Activated B cell treated with CpG ODN at 0.5 μM for 24 hours (primary cell): ENCODE data around the gene ENOX1. TPM values are rescaled to one million over a fixed set of nuclear protein-coding genes. Genes with fewer than 3 reads are reported as not detected.

Experiments used
- ATAC-seq: fragments of 200-7000 bp; cut with Tn5 transposase; one replicate; pipeline ENCODE4 v1.10.0; 2021; ENCODE audit warnings: low read depth, mild to moderate bottlenecking, moderate library complexity
- CTCF ChIA-PET: fragments of 350-600 bp; sonication (Branson Sonifier 250); formaldehyde crosslinking; loops from one replicate; lab custom pipeline; 2021; ENCODE audit warnings: antibody characterized with exemption; lab: Charles Lee
- POLR2A ChIA-PET: fragments of 350-600 bp; sonication (Branson Sonifier 250); formaldehyde crosslinking; loops from one replicate; lab custom pipeline; 2021; ENCODE audit warnings: antibody characterized with exemption; lab: Charles Lee
- DNase-seq: peaks from one replicate; pipeline ENCODE4 v3.0.0; 2022
- H3K27ac Mint-ChIP-seq: one replicate; pipeline ENCODE4 v1.8.0; 2020; ENCODE audit warnings: mixed read lengths
- H3K27me3 Mint-ChIP-seq: one replicate; pipeline ENCODE4 v1.8.0; 2021; ENCODE audit warnings: mixed read lengths
- H3K36me3 Mint-ChIP-seq: one replicate; pipeline ENCODE4 v1.8.0; 2021; ENCODE audit warnings: low read depth, mixed read lengths
- H3K4me1 Mint-ChIP-seq: one replicate; pipeline ENCODE4 v1.8.0; 2021; ENCODE audit warnings: mixed read lengths
- H3K4me3 Mint-ChIP-seq: one replicate; pipeline ENCODE4 v1.8.0; 2020; ENCODE audit warnings: mild to moderate bottlenecking, mixed read lengths
- H3K9me3 Mint-ChIP-seq: one replicate; pipeline ENCODE4 v1.8.0; 2020; ENCODE audit warnings: mixed read lengths
- intact Hi-C: fragments of 100-400 bp; cut with micrococcal nuclease; formaldehyde crosslinking; loops from one replicate; pipeline ENCODE4 v1.15.1; 2024
- total RNA-seq: library from RNA; stranded (reverse); gene quantifications from 2 replicates; pipeline ENCODE4 v1.2.3, GENCODE V29; 2022
- TF ChIP-seq, protein P1 (sequence below): fragments of 200-600 bp; IDR thresholded peaks from one replicate; pipeline ENCODE4 v1.8.0; 2022; ENCODE audit warnings: antibody characterized with exemption, mild to moderate bottlenecking

ENOX1 gene
- total RNA-seq, 1 donor from 2014 or later, result not detected

DNA sequence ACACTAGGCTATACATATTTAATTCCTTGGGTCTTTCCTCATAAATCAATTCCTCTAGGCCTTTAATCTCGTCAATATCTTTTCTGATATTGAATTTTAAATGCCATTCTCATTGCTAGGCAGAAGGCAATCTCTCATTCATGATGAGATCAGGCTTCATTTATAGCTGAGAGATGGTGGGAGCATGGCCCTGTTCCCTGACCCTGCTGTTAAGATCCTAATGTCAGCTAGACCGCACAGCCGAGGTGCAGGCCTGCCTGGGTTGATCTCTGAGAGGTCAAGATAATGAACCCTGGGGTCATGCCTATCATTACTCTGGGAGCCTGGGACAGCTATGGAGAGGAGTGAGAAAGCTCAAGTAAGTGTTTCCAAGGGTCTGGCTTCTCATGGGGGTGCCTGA, 509.6 kb downstream of the ENOX1 start:
- H3K36me3 Mint-ChIP-seq, result no peaks in the 10 kb centered on the region
- ATAC-seq (no peak), DNase-seq (no peak)
- no peaks in the 10 kb centered on the region for H3K9me3 Mint-ChIP-seq
- intact Hi-C loops, result no loop called here
- TF ChIP-seq, protein P1, sequence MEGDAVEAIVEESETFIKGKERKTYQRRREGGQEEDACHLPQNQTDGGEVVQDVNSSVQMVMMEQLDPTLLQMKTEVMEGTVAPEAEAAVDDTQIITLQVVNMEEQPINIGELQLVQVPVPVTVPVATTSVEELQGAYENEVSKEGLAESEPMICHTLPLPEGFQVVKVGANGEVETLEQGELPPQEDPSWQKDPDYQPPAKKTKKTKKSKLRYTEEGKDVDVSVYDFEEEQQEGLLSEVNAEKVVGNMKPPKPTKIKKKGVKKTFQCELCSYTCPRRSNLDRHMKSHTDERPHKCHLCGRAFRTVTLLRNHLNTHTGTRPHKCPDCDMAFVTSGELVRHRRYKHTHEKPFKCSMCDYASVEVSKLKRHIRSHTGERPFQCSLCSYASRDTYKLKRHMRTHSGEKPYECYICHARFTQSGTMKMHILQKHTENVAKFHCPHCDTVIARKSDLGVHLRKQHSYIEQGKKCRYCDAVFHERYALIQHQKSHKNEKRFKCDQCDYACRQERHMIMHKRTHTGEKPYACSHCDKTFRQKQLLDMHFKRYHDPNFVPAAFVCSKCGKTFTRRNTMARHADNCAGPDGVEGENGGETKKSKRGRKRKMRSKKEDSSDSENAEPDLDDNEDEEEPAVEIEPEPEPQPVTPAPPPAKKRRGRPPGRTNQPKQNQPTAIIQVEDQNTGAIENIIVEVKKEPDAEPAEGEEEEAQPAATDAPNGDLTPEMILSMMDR, result no peak
- no peak overlapping the region for H3K4me3 Mint-ChIP-seq
- no peaks in the 10 kb centered on the region for H3K27me3 Mint-ChIP-seq
- H3K27ac Mint-ChIP-seq, result no peak overlapping the region
- ChIA-PET CTCF (no interaction called here), POLR2A (no interaction called here)
- H3K4me1 Mint-ChIP-seq, result no peaks in the 10 kb centered on the region

DNA sequence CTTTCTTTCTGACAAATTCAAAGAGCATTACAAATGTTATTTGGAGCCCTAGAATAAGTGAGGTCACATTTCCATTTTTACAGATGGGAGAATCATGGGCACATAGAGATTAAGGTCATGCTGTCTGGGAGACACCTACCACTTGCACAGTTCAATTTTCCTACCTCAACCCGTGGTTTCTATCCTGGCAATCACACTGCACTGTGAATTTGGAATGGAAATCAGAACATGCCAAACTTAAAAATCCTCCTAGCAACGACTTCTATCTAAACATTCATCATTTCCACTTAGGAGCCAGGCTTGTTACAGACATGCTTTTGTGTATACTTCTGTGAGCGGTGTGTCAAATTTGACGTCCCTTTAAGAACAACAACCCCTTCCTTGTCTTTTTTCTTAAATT, 511.9 kb downstream of the ENOX1 start:
- ChIA-PET CTCF (no interaction called here), POLR2A (no interaction called here)
- no peak for DNase-seq
- Mint-ChIP-seq H3K36me3 (no peaks in the 10 kb centered on the region), H3K27ac (no peak overlapping the region), H3K9me3 (no peaks in the 10 kb centered on the region), H3K4me1 (no peaks in the 10 kb centered on the region), H3K4me3 (no peak overlapping the region), H3K27me3 (peaks cover 3% of the 10 kb centered on the region)
- ATAC-seq, result no peak
- intact Hi-C loops, result no loop called here
- TF ChIP-seq, protein P1, result no peak

DNA sequence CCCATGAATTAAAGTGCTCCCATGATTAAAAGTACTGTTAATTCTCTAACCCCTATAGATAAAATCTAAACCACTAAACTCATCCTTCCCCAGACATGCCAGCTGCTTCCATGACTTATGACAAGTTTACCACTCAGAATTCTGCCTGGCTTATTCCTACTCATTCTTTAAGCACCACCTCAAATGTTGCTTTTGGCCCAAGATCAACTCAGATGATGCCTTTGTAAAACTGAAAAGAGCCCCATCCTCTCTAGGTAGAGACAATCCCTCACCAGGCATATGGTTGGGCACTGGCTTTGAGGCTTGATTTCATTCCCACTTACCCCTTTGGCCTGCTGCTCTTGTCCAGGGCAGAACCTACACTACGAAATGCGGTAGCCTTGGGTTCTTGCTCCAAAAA, 513.4 kb downstream of the ENOX1 start:
- no peaks in the 10 kb centered on the region for H3K36me3 Mint-ChIP-seq
- H3K4me1 Mint-ChIP-seq, result no peaks in the 10 kb centered on the region
- ATAC-seq (no peak), DNase-seq (no peak)
- intact Hi-C loops, result no loop called here
- CTCF ChIA-PET, result no interaction called here
- no peak overlapping the region for H3K4me3 Mint-ChIP-seq
- POLR2A ChIA-PET, result no interaction called here
- TF ChIP-seq, protein P1, result no peak
- no peak overlapping the region for H3K27ac Mint-ChIP-seq
- H3K9me3 Mint-ChIP-seq, result no peaks in the 10 kb centered on the region
- peaks cover 3% of the 10 kb centered on the region for H3K27me3 Mint-ChIP-seq

DNA sequence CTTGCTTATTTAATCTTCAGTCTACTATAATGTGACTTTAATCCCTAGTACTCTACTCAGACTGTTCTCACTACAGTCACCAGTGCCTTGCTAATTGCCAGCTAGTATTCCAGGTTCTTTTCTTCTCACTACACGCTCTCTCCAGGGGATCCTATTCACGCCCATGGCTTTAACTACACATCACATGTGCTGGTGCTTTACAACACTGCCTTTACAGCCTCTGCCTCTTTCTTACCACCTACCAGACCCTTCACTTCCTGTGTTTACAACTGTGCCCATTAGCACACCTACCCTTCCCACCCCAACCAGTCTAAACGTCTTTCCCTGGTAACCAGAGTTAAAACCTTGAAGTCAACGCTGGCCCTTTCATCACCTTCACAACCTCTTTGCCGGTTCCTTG, 513.9 kb downstream of the ENOX1 start:
- DNase-seq, result no peak
- Mint-ChIP-seq H3K27ac (no peak overlapping the region), H3K36me3 (no peaks in the 10 kb centered on the region), H3K27me3 (peaks cover 3% of the 10 kb centered on the region), H3K9me3 (no peaks in the 10 kb centered on the region), H3K4me1 (no peaks in the 10 kb centered on the region), H3K4me3 (no peak overlapping the region)
- intact Hi-C loops, result no loop called here
- TF ChIP-seq, protein P1, result no peak
- no peak for ATAC-seq
- ChIA-PET CTCF (no interaction called here), POLR2A (no interaction called here)

DNA sequence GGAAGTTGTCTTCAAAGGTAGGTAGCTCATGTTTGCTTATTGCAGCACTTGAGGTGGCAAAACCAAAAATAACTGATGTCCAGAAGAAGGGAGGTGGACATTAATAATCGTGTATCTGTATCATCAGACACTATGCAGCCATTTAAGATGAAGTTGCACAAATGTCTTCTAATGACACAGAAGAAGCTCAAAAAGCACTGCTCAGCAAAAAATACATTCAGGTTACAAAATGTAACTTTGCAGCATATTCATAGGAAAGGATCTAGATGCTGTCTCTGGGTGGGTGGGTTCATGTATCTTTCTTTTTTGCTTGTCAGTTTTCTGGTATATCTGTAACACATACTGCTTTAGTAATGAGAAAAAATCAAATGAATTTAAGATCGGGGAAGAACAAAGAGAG, 515.6 kb downstream of the ENOX1 start:
- H3K27me3 Mint-ChIP-seq, result peaks cover 3% of the 10 kb centered on the region
- H3K4me3 Mint-ChIP-seq, result no peak overlapping the region
- no peaks in the 10 kb centered on the region for H3K9me3 Mint-ChIP-seq

More for the DNA sequence above, 515.6 kb downstream of the ENOX1 start:
- intact Hi-C loops, result no loop called here
- POLR2A ChIA-PET, result no interaction called here
- TF ChIP-seq, protein P1, result no peak
- H3K4me1 Mint-ChIP-seq, result no peaks in the 10 kb centered on the region
- H3K27ac Mint-ChIP-seq, result no peak overlapping the region
- H3K36me3 Mint-ChIP-seq, result no peaks in the 10 kb centered on the region
- ATAC-seq (no peak), DNase-seq (no peak)
- CTCF ChIA-PET, result no interaction called here
